HepG2 (cell line): ENCODE measurements around the gene SPACDR. TPM values are rescaled to one million over a fixed set of nuclear protein-coding genes. Genes with fewer than 3 reads are reported as not detected.
A peak's percentile ranks its signal among the peaks of the same experiment; 100 is the strongest.

Source experiments
- CENPBD1 ChIP-seq: sonication (generic); formaldehyde crosslinking; IDR thresholded peaks from 2 replicates; pipeline ENCODE4 v1.8.0; 2022; ENCODE audit warnings: missing genetic modification reagents, low read depth, mild to moderate bottlenecking, borderline replicate concordance
- DMTF1 ChIP-seq: sonication (generic); formaldehyde crosslinking; IDR thresholded peaks from 2 replicates; pipeline ENCODE4 v1.4.0; 2020; ENCODE audit warnings: mild to moderate bottlenecking, missing genetic modification reagents
- HDAC1 ChIP-seq: sonication (generic); formaldehyde crosslinking; IDR thresholded peaks from 2 replicates; pipeline ENCODE4 v1.5.1; 2020; ENCODE audit warnings: mild to moderate bottlenecking, missing genetic modification reagents
- HHEX ChIP-seq: IDR thresholded peaks from 2 replicates; pipeline ENCODE4 v1.6.1; 2016; ENCODE audit warnings: control low read depth
- HNF1B ChIP-seq: sonication (generic); formaldehyde crosslinking; IDR thresholded peaks from 2 replicates; pipeline ENCODE4 v1.5.1; 2020; ENCODE audit warnings: mild to moderate bottlenecking, moderate library complexity, missing genetic modification reagents
- HNF4A ChIP-seq: sonication (generic); formaldehyde crosslinking; IDR thresholded peaks from 2 replicates; pipeline ENCODE4 v1.4.0; 2020; ENCODE audit warnings: missing genetic modification reagents
- HOXA3 ChIP-seq: sonication (generic); formaldehyde crosslinking; IDR thresholded peaks from 2 replicates; pipeline ENCODE4 v1.5.0; 2020; ENCODE audit warnings: missing genetic modification reagents
- KLF13 ChIP-seq: sonication (generic); formaldehyde crosslinking; IDR thresholded peaks from 2 replicates; pipeline ENCODE4 v1.4.0; 2020; ENCODE audit warnings: mild to moderate bottlenecking, missing genetic modification reagents
- MTA1 ChIP-seq: sonication (generic); formaldehyde crosslinking; IDR thresholded peaks from 2 replicates; pipeline ENCODE4 v1.4.0; 2020; ENCODE audit warnings: missing genetic modification reagents, mild to moderate bottlenecking, borderline replicate concordance
- RAD51 ChIP-seq: fragments of 450-650 bp; IDR thresholded peaks from 2 replicates; pipeline ENCODE4 v1.6.1; 2016; ENCODE audit warnings: borderline replicate concordance
- SUZ12 ChIP-seq: fragments of 150-350 bp; IDR thresholded peaks from 2 replicates; pipeline ENCODE4 v1.6.1; 2014; ENCODE audit warnings: low read depth, low read length
- UBTF ChIP-seq: sonication (generic); formaldehyde crosslinking; IDR thresholded peaks from 2 replicates; pipeline ENCODE4 v1.4.0; 2020; ENCODE audit warnings: mild to moderate bottlenecking, missing genetic modification reagents
- ZBTB34 ChIP-seq: sonication (generic); formaldehyde crosslinking; IDR thresholded peaks from 2 replicates; pipeline ENCODE4 v1.8.0; 2022; ENCODE audit warnings: mild to moderate bottlenecking, missing genetic modification reagents
- ZBTB44 ChIP-seq: sonication (generic); formaldehyde crosslinking; IDR thresholded peaks from 2 replicates; pipeline ENCODE4 v1.4.0; 2020; ENCODE audit warnings: missing genetic modification reagents
- ZNF329 ChIP-seq: sonication (generic); formaldehyde crosslinking; IDR thresholded peaks from 2 replicates; pipeline ENCODE4 v1.9.0; 2021; ENCODE audit warnings: low read depth, mild to moderate bottlenecking, missing genetic modification reagents
- ZNF563 ChIP-seq: sonication (generic); formaldehyde crosslinking; IDR thresholded peaks from 2 replicates; pipeline ENCODE4 v1.8.0; 2022; ENCODE audit warnings: mild to moderate bottlenecking, moderate library complexity, missing genetic modification reagents
- ZNF605 ChIP-seq: sonication (generic); formaldehyde crosslinking; IDR thresholded peaks from 2 replicates; pipeline ENCODE4 v1.8.0; 2022; ENCODE audit warnings: mild to moderate bottlenecking, missing genetic modification reagents
- ZNF7 ChIP-seq: IDR thresholded peaks from 2 replicates; pipeline ENCODE4 v1.6.1; 2016; ENCODE audit warnings: missing biosample characterization, missing genetic modification reagents
- polyA plus RNA-seq, 8 experiments: library from polyadenylated mRNA; depleted of rRNA in 3 of 8; stranded (reverse) in 7 of 8; unstranded in 1 of 8; fragments of >200 nt; fragmentation: Illumina TruSeq in 4 of 8; extraction: Trizol in 4 of 8; gene quantifications; 2 replicates each; pipeline versions ENCODE4 v1.2.1 to v1.2.3, GENCODE V29; 2011 to 2016; ENCODE audit warnings: low read depth in 4 of 8, missing spikeins in 1 of 8, mixed read lengths in 1 of 8; ENCODE audit not compliant: insufficient read depth in 1 of 8
- total RNA-seq, 5 experiments: library from RNA; depleted of rRNA; stranded (reverse); fragments of >200 nt; fragmentation: Illumina TruSeq; extraction: Trizol; gene quantifications; 2 replicates each; pipeline ENCODE4 v1.2.3, GENCODE V29; 2016; ENCODE audit warnings: low read depth in 1 of 5

SPACDR gene
- total and polyA plus RNA-seq, 2 of the 13 experiments (the other 11 are each of a cell fraction or from before 2014, with no cell fraction given) = 0.41 TPM; not detected in 1

- TF ChIP-seq DMTF1 (CRISPR knock-in tag) = no peak
- no peak for TF ChIP-seq ZNF605 (CRISPR knock-in tag)
- TF ChIP-seq ZNF329 (CRISPR knock-in tag) = no peak
- TF ChIP-seq HOXA3 = peak; percentile 30; the same call in 1 of the 2 replicates
- TF ChIP-seq KLF13 (CRISPR knock-in tag) = 0 out of 2 replicates have a peak, but pooled peaks have one; percentile 72
- TF ChIP-seq HDAC1 (CRISPR knock-in tag) = 0 out of 2 replicates have a peak, but pooled peaks have one; percentile 7
- TF ChIP-seq ZNF7 = no peak
- no peak for TF ChIP-seq CENPBD1 (CRISPR knock-in tag)
- 0 out of 2 replicates have a peak, but pooled peaks have one; percentile 49 for TF ChIP-seq ZNF563 (CRISPR knock-in tag)
- no peak for TF ChIP-seq RAD51
- TF ChIP-seq SUZ12 = no peak
- 0 out of 2 replicates have a peak, but pooled peaks have one; percentile 7 for TF ChIP-seq HNF4A (CRISPR knock-in tag)
- peak; percentile 86; the same call in 1 of the 2 replicates for TF ChIP-seq UBTF
- peak; percentile 46; the same call in 1 of the 2 replicates for TF ChIP-seq HNF1B (CRISPR knock-in tag)
- TF ChIP-seq ZBTB44 = 0 out of 2 replicates have a peak, but pooled peaks have one; percentile 18
- TF ChIP-seq ZBTB34 (CRISPR knock-in tag) = no peak
- no peak for TF ChIP-seq HHEX (CRISPR knock-in tag)
- 0 out of 2 replicates have a peak, but pooled peaks have one; percentile 1 for TF ChIP-seq MTA1 (CRISPR knock-in tag)
Observed at GRCh38 chr7:100435401-100436304, 28.4 kb downstream of the SPACDR start (continued).
